BLaER1 treated with 17β-estradiol and CSF1 and Interleukin-3, amounts not matched to agents 10 nM and 100 nM (cell line): ENCODE measurements around the gene ASH1L.
A peak's percentile ranks its signal among the peaks of the same experiment; 100 is the strongest.
"Not testable (repeated sequence)": the region's sequence is repeated elsewhere in the genome, so short reads cannot be mapped to it uniquely, and the experiment has no call there.

Experiments used
- H3K27ac ChIP-seq, 11 experiments: shearing (Covaris generic); formaldehyde crosslinking; 2 replicates each; pipeline ENCODE4 v1.8.1; 2022
- H3K27me3 ChIP-seq, 11 experiments: shearing (Covaris generic); formaldehyde crosslinking; 2 replicates each; pipeline ENCODE4 v1.8.1; 2022
- H3K36me3 ChIP-seq, 11 experiments: shearing (Covaris generic); formaldehyde crosslinking; 2 replicates each; pipeline ENCODE4 v1.8.1; 2022
- H3K4me1 ChIP-seq, 10 experiments: shearing (Covaris generic); formaldehyde crosslinking; 2 replicates each; pipeline ENCODE4 v1.8.1; 2022
- H3K4me2 ChIP-seq, 11 experiments: shearing (Covaris generic); formaldehyde crosslinking; 2 replicates each; pipeline ENCODE4 v1.8.1; 2022
- H3K4me3 ChIP-seq, 10 experiments: shearing (Covaris generic); formaldehyde crosslinking; 2 replicates each; pipeline ENCODE4 v1.8.1; 2022
- H3K9ac ChIP-seq, 11 experiments: shearing (Covaris generic); formaldehyde crosslinking; 2 replicates each; pipeline ENCODE4 v1.8.1; 2022
- H3K9me3 ChIP-seq, 11 experiments: shearing (Covaris generic); formaldehyde crosslinking; replicated peaks in 1 of 11; 2 replicates each; pipeline ENCODE4 v1.8.1; 2022
- H4K20me1 ChIP-seq, 11 experiments: shearing (Covaris generic); formaldehyde crosslinking; 2 replicates each; pipeline ENCODE4 v1.8.1; 2022
- Cebpa-rat ChIP-seq, 11 experiments: shearing (Covaris generic); IDR thresholded peaks; 2 replicates each; pipeline ENCODE4 v1.8.1; 2022

ASH1L gene, protein sequence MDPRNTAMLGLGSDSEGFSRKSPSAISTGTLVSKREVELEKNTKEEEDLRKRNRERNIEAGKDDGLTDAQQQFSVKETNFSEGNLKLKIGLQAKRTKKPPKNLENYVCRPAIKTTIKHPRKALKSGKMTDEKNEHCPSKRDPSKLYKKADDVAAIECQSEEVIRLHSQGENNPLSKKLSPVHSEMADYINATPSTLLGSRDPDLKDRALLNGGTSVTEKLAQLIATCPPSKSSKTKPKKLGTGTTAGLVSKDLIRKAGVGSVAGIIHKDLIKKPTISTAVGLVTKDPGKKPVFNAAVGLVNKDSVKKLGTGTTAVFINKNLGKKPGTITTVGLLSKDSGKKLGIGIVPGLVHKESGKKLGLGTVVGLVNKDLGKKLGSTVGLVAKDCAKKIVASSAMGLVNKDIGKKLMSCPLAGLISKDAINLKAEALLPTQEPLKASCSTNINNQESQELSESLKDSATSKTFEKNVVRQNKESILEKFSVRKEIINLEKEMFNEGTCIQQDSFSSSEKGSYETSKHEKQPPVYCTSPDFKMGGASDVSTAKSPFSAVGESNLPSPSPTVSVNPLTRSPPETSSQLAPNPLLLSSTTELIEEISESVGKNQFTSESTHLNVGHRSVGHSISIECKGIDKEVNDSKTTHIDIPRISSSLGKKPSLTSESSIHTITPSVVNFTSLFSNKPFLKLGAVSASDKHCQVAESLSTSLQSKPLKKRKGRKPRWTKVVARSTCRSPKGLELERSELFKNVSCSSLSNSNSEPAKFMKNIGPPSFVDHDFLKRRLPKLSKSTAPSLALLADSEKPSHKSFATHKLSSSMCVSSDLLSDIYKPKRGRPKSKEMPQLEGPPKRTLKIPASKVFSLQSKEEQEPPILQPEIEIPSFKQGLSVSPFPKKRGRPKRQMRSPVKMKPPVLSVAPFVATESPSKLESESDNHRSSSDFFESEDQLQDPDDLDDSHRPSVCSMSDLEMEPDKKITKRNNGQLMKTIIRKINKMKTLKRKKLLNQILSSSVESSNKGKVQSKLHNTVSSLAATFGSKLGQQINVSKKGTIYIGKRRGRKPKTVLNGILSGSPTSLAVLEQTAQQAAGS (N-terminal part only)

DNA sequence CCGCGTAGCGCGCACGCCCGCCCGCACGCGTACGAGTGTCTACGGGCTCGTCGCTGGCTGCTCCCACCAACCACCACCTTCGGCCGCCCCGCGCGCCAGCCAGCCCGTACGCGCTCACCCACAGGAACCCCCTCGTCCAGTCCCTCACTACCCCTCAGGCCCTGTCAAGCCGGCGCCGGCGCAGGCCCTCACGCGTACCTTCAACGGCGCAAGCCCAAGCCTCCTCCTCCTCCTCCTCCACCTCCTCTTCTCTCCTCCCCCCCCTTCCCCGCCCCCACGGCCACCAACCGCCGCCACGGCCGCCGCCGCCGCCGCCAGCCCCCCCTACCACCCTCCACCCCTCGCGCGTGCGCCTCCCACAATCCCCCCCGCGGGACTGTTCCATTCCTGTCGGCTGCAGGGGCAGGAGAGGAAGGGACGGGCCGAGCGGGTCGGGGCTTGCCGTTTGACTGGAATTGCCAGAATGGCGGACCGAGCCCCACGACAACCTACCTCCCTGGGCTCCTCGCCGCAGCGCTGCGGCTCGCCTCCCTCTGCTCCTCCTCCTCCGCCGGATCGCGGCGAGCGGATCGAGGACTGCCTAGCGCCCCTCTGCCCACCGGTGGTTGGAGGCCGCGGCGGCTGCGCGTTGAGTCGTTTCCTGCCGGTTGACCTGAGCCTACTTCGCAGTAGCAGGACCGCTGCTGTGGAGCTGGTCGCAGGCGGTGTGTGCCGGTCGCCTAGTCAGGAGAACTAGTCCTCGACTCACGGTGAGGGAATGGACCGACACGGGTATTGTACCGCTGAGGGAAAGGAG lies at the start of gene ASH1L:
Gene ASH1L, minus strand, starts transcription at position 223 of the 796 bp plus-strand sequence. CDS start 41,284 bp downstream, outside the sequence.
- H3K27me3 ChIP-seq, result no peaks in the 10 kb centered on the region
- H3K36me3 ChIP-seq, result peaks cover 12 to 49% (median 41%) of the 10 kb centered on the region in 11 experiments
- peak within 1 kb of the TSS; percentile 98 to 100 (median 99) for H3K27ac ChIP-seq
- peak within 1 kb of the TSS; percentile 99 to 100 (median 100) for H3K9ac ChIP-seq
- no peak for TF ChIP-seq Cebpa-rat (IDR thresholded peaks at IDR 0.05)
- no peaks in the 10 kb centered on the region for H3K9me3 ChIP-seq
- peak within 1 kb of the TSS; percentile 74 to 99 (median 90) for H3K4me3 ChIP-seq
- H3K4me2 ChIP-seq, result peak within 1 kb of the TSS; percentile 76 to 95 (median 91)
- peaks cover 20 to 48% (median 35%) of the 10 kb centered on the region in 10 experiments for H3K4me1 ChIP-seq
- peaks cover 29 to 70% (median 66%) of the 10 kb centered on the region in 11 experiments for H4K20me1 ChIP-seq

DNA sequence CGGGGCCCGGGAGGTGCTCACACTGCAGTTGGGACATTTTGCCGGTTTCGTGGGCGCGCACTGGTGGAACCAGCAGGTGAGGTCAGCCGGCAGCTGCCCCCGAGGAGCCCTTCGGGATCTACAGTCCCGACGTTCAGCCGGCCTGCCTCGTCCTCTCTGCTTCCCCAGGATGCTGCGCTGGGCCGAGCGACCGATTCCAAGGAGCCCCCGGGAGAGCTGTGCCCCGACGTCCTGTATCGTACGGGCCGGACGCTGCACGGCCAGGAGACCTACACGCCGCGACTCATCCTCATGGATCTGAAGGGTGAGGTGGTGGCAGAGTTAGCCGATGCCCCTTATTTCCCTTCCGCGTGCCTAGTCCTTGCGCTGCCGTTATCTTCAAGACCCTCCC lies 47.6 kb upstream of the ASH1L start:
- H3K9ac ChIP-seq, result peak overlapping the region in 8 of 11 experiments; percentile 76 to 88 (median 84); a peak in 16 of 22 replicates
- not testable (repeated sequence) for H3K9me3 ChIP-seq, H4K20me1 ChIP-seq, H3K27me3 ChIP-seq, H3K4me1 ChIP-seq
- H3K36me3 ChIP-seq, result peaks cover 14 to 27% (median 21%) of the 10 kb centered on the region in 11 experiments
- 0 out of 22 replicates have a peak overlapping the region, but pooled peaks of 1 of the 11 experiments have one; percentile 44 for H3K4me2 ChIP-seq
- peak overlapping the region in 8 of 11 experiments; percentile 78 to 88 (median 84); a peak in 10 of 22 replicates for H3K27ac ChIP-seq
- peak overlapping the region; percentile 60 to 74 (median 64) for H3K4me3 ChIP-seq

DNA sequence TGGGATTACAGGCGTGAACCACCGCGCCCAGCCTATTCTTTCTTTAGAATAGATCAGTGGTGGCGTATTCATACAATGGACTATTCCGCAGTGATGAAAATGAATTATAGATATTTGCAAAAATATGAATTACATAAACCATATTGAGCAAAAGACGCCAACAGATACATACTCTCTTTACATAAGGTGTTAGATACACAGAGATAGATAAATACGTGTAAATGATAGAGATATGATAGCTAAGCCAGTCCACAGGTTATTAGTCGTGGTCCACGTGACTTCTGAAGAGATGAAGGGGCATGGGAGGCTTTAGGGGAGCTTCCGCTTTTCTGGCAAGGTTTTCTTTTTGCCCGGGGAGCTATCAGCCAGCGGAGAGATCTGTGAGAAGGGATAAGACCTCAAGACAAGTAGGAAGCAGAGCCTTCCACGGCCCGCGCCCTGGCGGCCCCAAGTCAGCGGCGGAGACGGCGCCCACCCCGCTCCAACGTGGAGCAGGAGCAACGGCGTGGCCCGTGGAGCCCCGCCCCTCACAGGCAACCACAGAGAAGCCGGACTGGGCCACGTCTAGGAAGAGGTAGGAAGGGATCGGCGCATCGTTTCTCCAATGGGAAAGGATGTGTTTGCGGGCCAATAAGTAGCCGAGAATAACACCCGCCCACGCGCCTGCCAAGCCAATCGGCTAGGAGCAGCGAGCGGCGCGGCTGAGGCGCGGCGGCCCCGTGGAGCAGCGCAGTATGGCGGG lies 47.1 kb upstream of the ASH1L start, which contains the start of gene MSTO1:
Gene MSTO1, plus strand, starts transcription at position 704 of the 742 bp plus-strand sequence. Its CDS starts 31 bp downstream, at position 735.
- Histone ChIP-seq H3K4me2 (peak within 1 kb of the TSS; percentile 61 to 81 (median 67)), H3K27me3 (no peaks in the 10 kb centered on the region), H3K4me1 (peaks cover 0 to 4% (median 0%) of the 10 kb centered on the region in 10 experiments; a peak in 3 of 20 replicates), H4K20me1 (no peaks in the 10 kb centered on the region), H3K27ac (peak within 1 kb of the TSS; percentile 47 to 88 (median 84); a peak in 21 of 22 replicates), H3K9me3 (no peaks in the 10 kb centered on the region), H3K4me3 (peak within 1 kb of the TSS; percentile 60 to 74 (median 64)), H3K9ac (peak within 1 kb of the TSS; percentile 76 to 88 (median 83)), H3K36me3 (peaks cover 13 to 21% (median 15%) of the 10 kb centered on the region in 11 experiments)
- no peak for TF ChIP-seq Cebpa-rat (IDR thresholded peaks at IDR 0.05)

DNA sequence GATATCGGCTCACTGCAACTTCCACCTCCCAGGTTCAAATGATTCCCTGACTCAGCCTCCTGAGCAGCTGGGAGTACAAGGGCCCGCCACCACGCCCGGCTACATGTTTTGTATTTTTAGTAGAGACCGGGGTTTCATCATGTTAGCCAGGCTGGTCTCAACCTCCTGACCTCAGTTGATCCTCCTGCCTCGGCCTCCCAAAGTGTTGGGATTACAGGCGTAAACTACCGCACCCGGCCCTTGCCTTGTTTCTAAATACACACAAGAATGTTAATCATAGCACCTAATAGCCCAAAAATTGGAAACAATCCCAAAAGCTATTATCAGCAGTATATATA lies 46.3 kb upstream of the ASH1L start:
- peaks cover 0 to 4% (median 0%) of the 10 kb centered on the region in 10 experiments; a peak in 3 of 20 replicates for H3K4me1 ChIP-seq
- H3K27ac ChIP-seq, result no peak overlapping the region
- H3K9me3 ChIP-seq, result no peaks in the 10 kb centered on the region
- TF ChIP-seq Cebpa-rat (IDR thresholded peaks at IDR 0.05), result no peak
- H3K36me3 ChIP-seq, result peaks cover 12 to 18% (median 14%) of the 10 kb centered on the region in 11 experiments
- H3K9ac ChIP-seq, result no peak overlapping the region
- H3K27me3 ChIP-seq, result no peaks in the 10 kb centered on the region
- no peaks in the 10 kb centered on the region for H4K20me1 ChIP-seq
- no peak overlapping the region for H3K4me3 ChIP-seq
- no peak overlapping the region for H3K4me2 ChIP-seq

DNA sequence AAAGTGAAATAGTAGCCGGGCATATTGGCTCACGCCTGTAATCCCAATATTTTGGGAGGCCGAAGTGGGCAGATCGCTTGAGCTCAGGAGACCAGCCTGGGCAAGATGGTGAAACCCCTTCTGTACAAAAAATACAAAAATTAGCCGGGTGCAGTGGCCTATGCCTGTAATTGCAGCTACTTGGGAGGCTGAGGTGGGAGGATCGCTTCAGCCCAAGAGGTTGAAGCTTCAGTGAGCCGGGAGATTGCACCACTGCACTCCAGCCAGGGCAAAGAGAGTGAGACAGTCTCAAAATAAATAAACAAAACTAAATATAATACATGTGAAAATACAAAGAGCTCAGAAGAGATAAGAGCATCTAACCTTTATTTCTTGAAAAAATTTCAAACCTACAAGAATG lies 45.1 kb upstream of the ASH1L start:
- H3K4me1 ChIP-seq, result peaks cover 0 to 4% (median 0%) of the 10 kb centered on the region in 10 experiments; a peak in 3 of 20 replicates
- no peaks in the 10 kb centered on the region for H3K27me3 ChIP-seq
- H3K4me2 ChIP-seq, result no peak overlapping the region
- H3K4me3 ChIP-seq, result no peak overlapping the region
- peaks cover 6 to 9% (median 8%) of the 10 kb centered on the region in 11 experiments for H3K36me3 ChIP-seq
- no peaks in the 10 kb centered on the region for H4K20me1 ChIP-seq
- H3K27ac ChIP-seq, result no peak overlapping the region
- no peak overlapping the region for H3K9ac ChIP-seq
- TF ChIP-seq Cebpa-rat (IDR thresholded peaks at IDR 0.05), result no peak
- no peaks in the 10 kb centered on the region for H3K9me3 ChIP-seq

DNA sequence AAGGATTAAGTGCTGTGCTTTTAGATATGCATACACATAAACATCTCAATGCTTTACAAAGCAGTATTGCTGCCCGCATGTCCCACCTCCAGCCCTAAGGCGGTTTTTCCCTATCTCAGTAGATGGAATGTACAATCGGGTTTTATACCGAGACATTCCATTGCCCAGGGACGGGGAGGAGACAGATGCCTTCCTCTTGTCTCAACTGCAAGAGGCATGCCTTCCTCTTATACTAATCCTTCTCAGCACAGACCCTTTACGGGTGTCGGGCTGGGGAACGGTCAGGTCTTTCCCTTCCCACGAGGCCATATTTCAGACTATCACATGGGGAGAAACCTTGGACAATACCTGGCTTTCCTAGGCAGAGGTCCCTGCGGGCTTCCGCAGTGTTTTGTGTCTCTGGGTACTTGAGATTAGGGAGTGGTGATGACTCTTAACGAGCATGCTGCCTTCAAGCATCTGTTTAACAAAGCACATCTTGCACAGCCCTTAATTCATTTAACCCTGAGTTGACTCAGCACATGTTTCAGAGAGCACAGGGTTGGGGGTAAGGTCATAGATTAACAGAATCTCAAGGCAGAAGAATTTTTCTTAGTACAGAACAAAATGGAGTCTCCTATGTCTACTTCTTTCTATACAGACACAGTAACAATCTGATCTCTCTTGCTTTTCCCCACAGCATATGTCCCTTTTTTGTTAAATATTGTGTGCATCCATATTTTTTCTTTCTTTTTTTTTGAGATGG lies 37.4 kb upstream of the ASH1L start:
- H3K9me3 ChIP-seq, H3K9ac ChIP-seq, H3K4me2 ChIP-seq: not testable (repeated sequence)

DNA sequence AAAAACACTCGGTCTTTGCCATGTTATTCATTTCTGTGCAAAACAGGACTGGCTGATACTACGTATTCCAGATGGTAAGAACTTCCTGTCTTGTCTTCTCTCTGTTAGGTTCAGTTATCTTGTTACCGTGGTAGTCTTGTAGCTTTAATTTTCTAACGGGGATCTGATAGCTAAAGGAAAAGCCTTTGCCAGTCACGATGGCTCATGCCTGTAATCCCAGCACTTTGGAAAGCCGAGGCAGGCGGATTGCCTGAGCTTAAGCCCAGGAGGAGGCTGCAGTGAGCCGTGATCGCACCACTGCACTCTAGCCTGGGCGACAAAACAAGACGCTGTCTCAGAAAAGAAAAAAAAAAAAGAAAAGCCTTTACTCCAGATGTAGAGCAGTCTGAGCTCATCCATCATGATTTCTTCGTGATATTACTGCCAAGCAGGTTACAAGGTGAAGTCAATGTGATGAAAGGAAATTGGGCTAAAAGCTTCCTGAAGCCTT lies 36.3 kb upstream of the ASH1L start:
- no peak overlapping the region for H3K4me3 ChIP-seq

More for the DNA sequence above, 37.4 kb upstream of the ASH1L start:
- not testable (repeated sequence) for H3K36me3 ChIP-seq, H3K27me3 ChIP-seq, H3K4me3 ChIP-seq, H4K20me1 ChIP-seq, H3K27ac ChIP-seq
- H3K4me1 ChIP-seq, result peaks cover 0 to 13% (median 7%) of the 10 kb centered on the region in 10 experiments; a peak in 10 of 20 replicates

More for the DNA sequence above, 36.3 kb upstream of the ASH1L start:
- Histone ChIP-seq H4K20me1 (no peaks in the 10 kb centered on the region), H3K36me3 (no peaks in the 10 kb centered on the region), H3K9ac (peak overlapping the region in 7 of 11 experiments; percentile 27 to 48 (median 42); a peak in 10 of 22 replicates), H3K9me3 (no peaks in the 10 kb centered on the region), H3K27ac (peak overlapping the region in 1 of 11 experiments; percentile 29; a peak in 1 of 22 replicates), H3K27me3 (no peaks in the 10 kb centered on the region), H3K4me1 (peaks cover 0 to 13% (median 7%) of the 10 kb centered on the region in 10 experiments; a peak in 10 of 20 replicates), H3K4me2 (peak overlapping the region; percentile 16 to 62 (median 35); a peak in 18 of 22 replicates)
- no peak for TF ChIP-seq Cebpa-rat (IDR thresholded peaks at IDR 0.05)
